Activated CD4-positive, alpha-beta memory T cell treated with anti-CD3 and anti-CD28 coated beads for 36 hours (primary cell): Measurements from ENCODE around the gene NUMA1. TPM values are rescaled to one million over a fixed set of nuclear protein-coding genes. Genes with fewer than 3 reads are reported as not detected.

Experiments
- CTCF ChIA-PET: fragments of 350-600 bp; sonication (Branson Sonifier 250); formaldehyde crosslinking; loops from one replicate; lab custom pipeline; 2021; ENCODE audit warnings: antibody characterized with exemption, inconsistent platforms; lab: Charles Lee
- POLR2A ChIA-PET: fragments of 350-600 bp; sonication (Branson Sonifier 250); formaldehyde crosslinking; loops from one replicate; lab custom pipeline; 2021; ENCODE audit warnings: antibody characterized with exemption; lab: Charles Lee
- DNase-seq: peaks from one replicate; pipeline ENCODE4 v3.0.0-alpha.2; 2020
- H3K27ac Mint-ChIP-seq: one replicate; pipeline ENCODE4 v1.8.0; 2021; ENCODE audit warnings: mixed read lengths
- H3K27me3 Mint-ChIP-seq: one replicate; pipeline ENCODE4 v1.8.0; 2021; ENCODE audit warnings: mixed read lengths
- H3K36me3 Mint-ChIP-seq: one replicate; pipeline ENCODE4 v1.8.0; 2021; ENCODE audit warnings: mixed read lengths
- H3K4me1 Mint-ChIP-seq: one replicate; pipeline ENCODE4 v1.8.0; 2021; ENCODE audit warnings: low read depth, mixed read lengths
- H3K4me3 Mint-ChIP-seq: one replicate; pipeline ENCODE4 v1.8.0; 2021; ENCODE audit warnings: mild to moderate bottlenecking, mixed read lengths
- H3K9me3 Mint-ChIP-seq: one replicate; pipeline ENCODE4 v1.8.0; 2021; ENCODE audit warnings: mixed read lengths
- intact Hi-C: fragments of 100-400 bp; cut with micrococcal nuclease; formaldehyde crosslinking; loops from one replicate; pipeline ENCODE4 v1.15.1; 2023
- total RNA-seq, 2 experiments: library from RNA; stranded (reverse); gene quantifications; one replicate each; pipeline ENCODE4 v1.2.3, GENCODE V29; 2021

Gene NUMA1
- total RNA-seq, 2 experiments from 2014 or later, result 149 to 158 TPM

DNA sequence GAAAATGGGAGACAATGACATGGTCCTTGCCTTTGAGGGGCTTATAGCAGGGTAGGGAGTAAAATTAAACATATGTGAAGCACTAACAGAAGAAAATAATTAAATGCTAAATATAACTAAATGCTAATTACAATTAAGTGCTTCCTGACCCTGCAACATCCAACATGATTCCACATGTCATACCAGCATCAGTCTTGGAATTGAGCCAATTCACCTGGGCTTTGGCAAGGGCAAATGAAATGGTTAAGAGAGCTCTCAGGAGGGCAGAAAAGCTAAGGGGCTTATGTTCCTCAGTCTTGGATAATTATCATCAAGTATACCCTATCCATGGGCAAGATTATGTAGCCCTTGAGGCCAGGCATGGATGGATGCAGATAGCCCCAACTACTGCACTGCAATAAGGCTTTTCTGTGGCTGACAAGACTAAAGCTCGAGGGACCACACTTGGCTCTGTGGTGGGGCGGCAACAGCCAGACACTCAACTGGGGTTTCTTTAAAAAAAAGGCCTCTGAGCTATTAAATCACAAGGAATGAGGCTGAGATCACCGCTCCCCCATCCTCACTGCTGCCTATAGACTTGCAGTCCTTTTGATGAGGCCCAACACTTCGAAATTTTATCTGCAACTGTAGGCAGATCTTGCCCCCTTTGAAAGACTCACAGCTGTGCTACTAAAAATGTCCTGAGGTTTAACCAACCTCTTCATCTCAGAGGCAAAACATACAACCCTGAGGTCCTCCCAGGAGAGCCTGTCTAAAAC is 42.6 kb downstream of the NUMA1 start:
- intact Hi-C loops, result no loop called here
- DNase-seq, result no peak
- Mint-ChIP-seq H3K27ac (no peak overlapping the region), H3K9me3 (no peaks in the 10 kb centered on the region), H3K27me3 (no peaks in the 10 kb centered on the region), H3K36me3 (peaks cover 17% of the 10 kb centered on the region), H3K4me1 (peaks cover 26% of the 10 kb centered on the region), H3K4me3 (no peak overlapping the region)
- ChIA-PET CTCF (interaction anchor here (1.3 to 4.0 kb wide), 6 partner anchors 9 to 397 kb away, joined by 3 to 57 read pairs (median 14); partner anchors contain the start of gene CLPB), POLR2A (no interaction called here)

DNA sequence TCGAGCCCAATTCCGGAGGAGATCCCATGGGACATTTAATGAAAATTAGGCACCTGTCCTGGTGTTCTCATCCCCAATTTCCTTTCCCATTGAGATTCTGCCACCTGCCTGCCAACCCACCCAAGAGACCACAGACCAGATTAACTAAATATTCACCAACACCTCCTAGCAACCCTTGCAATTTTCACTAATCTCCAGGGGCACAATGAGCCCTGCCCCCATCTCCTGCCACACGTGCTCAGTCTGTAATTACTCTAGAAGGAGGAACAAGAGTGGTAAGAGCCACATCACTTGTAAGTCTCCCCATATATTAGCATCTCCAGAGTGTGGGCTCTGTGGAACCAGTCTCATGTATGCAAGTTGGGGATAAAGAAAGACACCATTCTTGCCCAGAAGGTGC is 43.7 kb downstream of the NUMA1 start:
- no peaks in the 10 kb centered on the region for H3K27me3 Mint-ChIP-seq
- no peak for DNase-seq
- H3K4me1 Mint-ChIP-seq, result peaks cover 18% of the 10 kb centered on the region
- ChIA-PET CTCF (interaction anchor here (1.0 to 1.5 kb wide), 3 partner anchors 11 to 107 kb away, joined by 4 to 5 read pairs (median 5); no protein-coding TSS in a partner anchor), POLR2A (no interaction called here)
- intact Hi-C loops, result no loop called here
- H3K36me3 Mint-ChIP-seq, result peaks cover 17% of the 10 kb centered on the region
- H3K4me3 Mint-ChIP-seq, result no peak overlapping the region
- H3K27ac Mint-ChIP-seq, result no peak overlapping the region
- no peaks in the 10 kb centered on the region for H3K9me3 Mint-ChIP-seq

DNA sequence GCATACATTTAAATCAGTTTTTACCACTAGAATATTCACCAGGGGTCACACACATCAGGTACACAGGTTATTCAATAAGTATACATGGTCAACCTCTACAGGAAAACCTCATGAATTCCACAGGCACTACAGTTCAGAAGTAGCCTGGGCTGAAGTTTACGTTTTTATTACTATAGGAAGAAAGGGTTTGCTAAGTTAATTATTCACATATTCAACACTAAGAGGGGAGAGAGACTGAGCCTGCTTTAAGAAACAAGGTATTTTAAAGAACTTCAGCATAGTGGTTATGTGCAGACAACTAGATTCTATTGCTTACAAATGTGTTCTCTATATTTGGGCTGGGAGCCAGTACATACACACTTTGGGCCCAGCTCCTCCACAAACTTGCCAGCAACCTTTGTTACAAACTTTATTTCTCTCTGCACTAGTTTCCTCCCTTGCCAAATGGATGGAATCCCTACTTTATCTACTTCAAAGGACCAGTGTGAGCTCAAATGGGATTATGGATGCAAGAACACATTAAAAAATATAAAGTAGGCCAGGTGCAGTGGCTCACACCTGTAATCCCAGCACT is 49.8 kb downstream of the NUMA1 start:
- POLR2A ChIA-PET, result interaction anchor here (0.6 to 2.3 kb wide), 3 partner anchors 9 to 190 kb away, joined by 3 to 7 read pairs (median 4); no protein-coding TSS in a partner anchor
- H3K27ac Mint-ChIP-seq, result peak overlapping the region; percentile 38
- H3K9me3 Mint-ChIP-seq, result no peaks in the 10 kb centered on the region
- intact Hi-C loops, result no loop called here
- H3K27me3 Mint-ChIP-seq, result no peaks in the 10 kb centered on the region
- DNase-seq, result no peak
- CTCF ChIA-PET, result interaction anchor here (0.6 to 4.3 kb wide), 5 partner anchors 9 to 153 kb away, joined by 3 to 23 read pairs (median 19); no protein-coding TSS in a partner anchor
- peaks cover 16% of the 10 kb centered on the region for H3K36me3 Mint-ChIP-seq
- peaks cover 27% of the 10 kb centered on the region for H3K4me1 Mint-ChIP-seq
- no peak overlapping the region for H3K4me3 Mint-ChIP-seq

DNA sequence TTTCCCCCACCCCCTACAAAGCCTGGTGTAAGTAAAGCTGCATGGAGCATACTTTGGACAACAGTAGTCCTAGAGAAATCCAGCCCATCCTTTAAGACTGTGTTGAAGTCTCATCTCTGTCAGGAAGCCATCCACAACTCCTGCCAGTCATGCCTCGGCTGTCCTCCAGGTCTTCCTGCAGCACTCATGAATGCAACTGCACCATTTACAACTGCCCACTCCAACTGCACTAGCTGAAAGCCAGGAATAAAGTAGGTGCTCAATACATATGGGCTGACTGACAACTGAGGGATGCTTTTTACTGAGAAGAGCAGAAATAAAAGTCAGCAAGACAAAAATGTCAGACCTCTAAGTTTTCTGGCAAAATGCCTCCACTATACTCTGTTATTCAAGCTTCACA is 54.3 kb downstream of the NUMA1 start:
- Mint-ChIP-seq H3K27ac (peak overlapping the region; percentile 30), H3K9me3 (no peaks in the 10 kb centered on the region), H3K36me3 (peaks cover 18% of the 10 kb centered on the region), H3K4me1 (peaks cover 27% of the 10 kb centered on the region), H3K27me3 (no peaks in the 10 kb centered on the region), H3K4me3 (no peak overlapping the region)
- intact Hi-C loops, result no loop called here
- ChIA-PET CTCF (interaction anchor here (0.8 to 11.3 kb wide), 20 partner anchors 7 to 385 kb away, joined by 3 to 179 read pairs (median 13); partner anchors contain the start of gene NUMA1), POLR2A (no interaction called here)
- no peak for DNase-seq

DNA sequence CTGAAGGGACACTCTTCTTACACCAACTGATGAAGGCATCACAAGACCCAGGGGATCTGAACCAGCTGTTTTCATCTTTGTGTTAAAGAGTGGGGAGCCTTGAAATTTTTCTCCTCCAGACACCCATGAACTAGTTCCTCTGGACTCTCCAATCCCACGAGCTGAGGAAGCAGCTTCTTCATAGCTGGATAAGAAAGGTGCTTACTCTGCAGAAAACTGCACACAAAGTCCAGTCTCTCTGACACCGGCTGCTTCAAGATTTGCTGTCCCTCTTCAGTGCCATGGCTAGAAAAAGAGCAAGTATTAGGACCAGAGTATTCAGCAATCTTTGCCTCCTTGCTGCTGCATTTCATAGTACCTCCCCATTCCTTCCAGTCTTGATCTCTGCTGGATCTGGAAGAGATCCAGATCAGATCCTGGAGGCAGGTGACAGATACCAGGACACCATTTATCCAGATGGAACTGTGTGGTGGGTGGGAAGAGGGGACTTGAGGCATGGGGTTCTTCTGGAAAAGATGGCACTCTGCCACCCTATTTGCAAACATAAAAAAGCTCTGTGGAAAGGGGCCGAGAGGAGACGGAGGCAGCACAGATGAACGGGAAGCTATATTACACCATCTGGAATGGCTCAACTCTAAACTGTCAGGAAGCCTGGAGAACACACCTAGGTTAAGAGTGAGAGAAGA is 56.1 kb downstream of the NUMA1 start:
- peak overlapping the region; percentile 2 for H3K27ac Mint-ChIP-seq
- no peaks in the 10 kb centered on the region for H3K9me3 Mint-ChIP-seq
- H3K4me3 Mint-ChIP-seq, result no peak overlapping the region
- no peaks in the 10 kb centered on the region for H3K27me3 Mint-ChIP-seq
- POLR2A ChIA-PET, result interaction anchor here (1.6 kb wide), 1 partner anchor 15 kb away, joined by 5 read pairs; no protein-coding TSS in a partner anchor
- H3K4me1 Mint-ChIP-seq, result peaks cover 24% of the 10 kb centered on the region
- intact Hi-C loops, result no loop called here
- no peak for DNase-seq
- CTCF ChIA-PET, result interaction anchor here (0.6 to 11.3 kb wide), 37 partner anchors 9 to 407 kb away, joined by 3 to 179 read pairs (median 9); partner anchors contain the start of genes ANAPC15 and NUMA1
- peaks cover 30% of the 10 kb centered on the region for H3K36me3 Mint-ChIP-seq

DNA sequence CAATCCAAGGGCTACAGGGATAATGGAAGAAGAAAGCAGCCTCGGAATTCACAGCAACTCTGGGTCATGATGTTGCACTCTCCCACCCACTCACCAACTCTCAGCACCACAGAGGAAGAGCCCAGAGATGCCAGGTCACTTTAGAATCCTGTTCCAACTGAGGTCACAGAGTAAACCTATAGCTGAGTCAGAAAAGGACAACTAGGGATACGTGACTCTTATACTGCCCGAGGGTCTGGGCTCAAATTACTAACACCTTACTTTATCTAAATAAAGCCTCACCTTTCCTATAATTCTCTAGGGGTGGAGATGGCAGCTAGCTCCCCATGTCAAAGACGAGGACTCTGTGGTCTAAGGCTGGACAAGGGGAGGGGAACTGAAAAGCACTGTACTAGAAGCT is 57.0 kb downstream of the NUMA1 start:
- H3K27ac Mint-ChIP-seq, result no peak overlapping the region
- H3K4me3 Mint-ChIP-seq, result no peak overlapping the region
- POLR2A ChIA-PET, result interaction anchor here (1.6 kb wide), 1 partner anchor 16 kb away, joined by 5 read pairs; no protein-coding TSS in a partner anchor
- H3K27me3 Mint-ChIP-seq, result no peaks in the 10 kb centered on the region
- CTCF ChIA-PET, result interaction anchor here (0.6 to 11.3 kb wide), 6 partner anchors 8 to 407 kb away, joined by 3 to 179 read pairs (median 56); no protein-coding TSS in a partner anchor
- H3K36me3 Mint-ChIP-seq, result peaks cover 38% of the 10 kb centered on the region
- intact Hi-C loops, result no loop called here
- H3K9me3 Mint-ChIP-seq, result no peaks in the 10 kb centered on the region
- H3K4me1 Mint-ChIP-seq, result peaks cover 20% of the 10 kb centered on the region
- DNase-seq, result no peak

DNA sequence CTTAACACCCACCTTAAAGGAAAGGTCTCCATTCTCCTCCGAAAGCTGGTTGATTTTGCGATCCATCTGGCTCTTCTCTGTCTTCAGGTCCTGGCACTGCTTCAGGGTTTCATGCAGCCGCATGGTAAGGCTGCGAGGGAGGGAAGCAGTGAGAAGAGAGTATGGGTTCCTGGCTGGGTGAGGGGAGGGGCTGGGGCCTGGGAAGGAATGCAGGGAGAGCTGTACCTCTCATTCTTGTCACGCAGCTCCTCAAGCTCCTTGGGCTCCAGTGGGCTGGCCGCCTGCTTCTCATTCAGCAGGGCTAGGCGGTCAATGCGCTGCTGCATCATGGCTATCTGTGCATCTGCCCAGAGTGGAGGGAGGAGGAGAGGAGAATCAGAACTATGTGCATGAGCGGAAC is 62.2 kb downstream of the NUMA1 start:
- POLR2A ChIA-PET, result no interaction called here
- CTCF ChIA-PET, result interaction anchor here (1.3 to 7.6 kb wide), 2 partner anchors 7 to 39 kb away, joined by 6 to 55 read pairs; no protein-coding TSS in a partner anchor
- Mint-ChIP-seq H3K4me3 (no peak overlapping the region), H3K36me3 (peaks cover 70% of the 10 kb centered on the region), H3K9me3 (no peaks in the 10 kb centered on the region), H3K27ac (no peak overlapping the region), H3K4me1 (no peaks in the 10 kb centered on the region), H3K27me3 (no peaks in the 10 kb centered on the region)
- intact Hi-C loops, result no loop called here
- DNase-seq, result no peak

DNA sequence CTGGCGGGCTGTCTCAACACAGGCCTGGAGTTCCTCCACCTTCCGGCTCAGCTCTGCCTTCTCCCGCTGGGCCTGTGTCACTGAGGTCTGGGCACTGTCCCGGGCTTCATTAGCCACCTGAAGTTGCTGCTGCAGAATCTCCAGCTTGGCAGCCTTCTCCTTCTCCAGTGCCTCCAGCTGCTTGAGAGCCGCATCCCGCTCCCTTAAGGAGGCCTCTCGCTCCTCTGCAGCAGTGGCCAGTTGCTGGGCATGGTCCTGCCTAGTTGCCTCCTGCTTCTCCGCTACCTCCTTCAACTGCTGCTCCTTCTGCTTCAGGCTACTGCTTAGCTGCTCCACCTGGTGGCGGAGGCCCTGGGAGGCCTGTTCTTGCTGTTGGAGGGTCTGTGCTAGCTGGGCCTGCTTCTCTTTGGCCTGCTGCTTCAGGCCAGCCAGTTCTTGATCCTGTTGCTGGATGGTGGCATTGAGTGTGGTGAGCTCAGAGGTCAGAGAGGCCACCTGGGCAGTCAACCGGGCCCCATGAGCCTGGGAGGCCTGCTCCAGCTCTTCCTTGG is 64.8 kb downstream of the NUMA1 start:
- H3K4me1 Mint-ChIP-seq, result no peaks in the 10 kb centered on the region
- no peak overlapping the region for H3K4me3 Mint-ChIP-seq
- no peaks in the 10 kb centered on the region for H3K9me3 Mint-ChIP-seq
- peaks cover 64% of the 10 kb centered on the region for H3K36me3 Mint-ChIP-seq
- peak; percentile 19 for DNase-seq
- POLR2A ChIA-PET, result interaction anchor here (0.8 to 1.5 kb wide), 2 partner anchors 13 to 16 kb away, joined by 3 to 4 read pairs; partner anchors contain the start of gene IL18BP
- CTCF ChIA-PET, result interaction anchor here (0.8 to 7.6 kb wide), 6 partner anchors 10 to 129 kb away, joined by 3 to 55 read pairs (median 4); no protein-coding TSS in a partner anchor
- H3K27me3 Mint-ChIP-seq, result no peaks in the 10 kb centered on the region
- H3K27ac Mint-ChIP-seq, result peak overlapping the region; percentile 18
- intact Hi-C loops, result no loop called here

DNA sequence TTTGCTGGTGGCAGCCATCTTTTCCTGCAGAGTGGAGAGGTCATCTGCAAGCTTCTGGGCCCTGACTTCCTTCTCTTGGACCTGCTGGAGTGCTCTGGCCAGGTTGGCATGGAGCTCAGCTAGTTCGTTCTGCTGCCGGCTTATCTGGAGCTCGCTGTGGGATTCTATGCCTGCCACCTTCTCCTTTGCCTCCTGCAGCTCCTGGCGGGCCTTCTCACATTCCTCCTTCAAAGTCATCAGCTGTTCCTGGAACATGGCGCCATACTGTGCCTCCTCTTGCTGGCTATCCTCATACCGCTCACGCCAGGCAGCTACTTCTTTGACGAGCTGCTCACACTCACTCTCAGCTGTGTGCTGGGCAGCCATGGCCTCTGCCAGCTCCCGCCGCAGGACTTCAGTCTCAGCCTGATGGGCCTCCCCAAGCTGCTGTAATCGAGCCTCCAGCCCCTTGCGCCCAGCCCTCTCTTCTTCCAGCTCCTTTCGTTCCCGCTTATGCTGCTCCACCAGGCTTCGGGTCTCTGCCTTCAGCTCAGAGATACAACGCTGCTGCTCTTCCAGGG is 65.5 kb downstream of the NUMA1 start:
- peak; percentile 6 for DNase-seq
- no peak overlapping the region for H3K27ac Mint-ChIP-seq
- H3K4me3 Mint-ChIP-seq, result no peak overlapping the region
- H3K27me3 Mint-ChIP-seq, result no peaks in the 10 kb centered on the region
- ChIA-PET CTCF (interaction anchor here (1.2 to 7.6 kb wide), 3 partner anchors 11 to 129 kb away, joined by 3 to 55 read pairs (median 12); no protein-coding TSS in a partner anchor), POLR2A (interaction anchor here (0.8 to 1.5 kb wide), 2 partner anchors 13 to 15 kb away, joined by 3 to 4 read pairs; partner anchors contain the start of gene IL18BP)
- no peaks in the 10 kb centered on the region for H3K9me3 Mint-ChIP-seq
- no peaks in the 10 kb centered on the region for H3K4me1 Mint-ChIP-seq
- intact Hi-C loops, result no loop called here
- H3K36me3 Mint-ChIP-seq, result peaks cover 59% of the 10 kb centered on the region

DNA sequence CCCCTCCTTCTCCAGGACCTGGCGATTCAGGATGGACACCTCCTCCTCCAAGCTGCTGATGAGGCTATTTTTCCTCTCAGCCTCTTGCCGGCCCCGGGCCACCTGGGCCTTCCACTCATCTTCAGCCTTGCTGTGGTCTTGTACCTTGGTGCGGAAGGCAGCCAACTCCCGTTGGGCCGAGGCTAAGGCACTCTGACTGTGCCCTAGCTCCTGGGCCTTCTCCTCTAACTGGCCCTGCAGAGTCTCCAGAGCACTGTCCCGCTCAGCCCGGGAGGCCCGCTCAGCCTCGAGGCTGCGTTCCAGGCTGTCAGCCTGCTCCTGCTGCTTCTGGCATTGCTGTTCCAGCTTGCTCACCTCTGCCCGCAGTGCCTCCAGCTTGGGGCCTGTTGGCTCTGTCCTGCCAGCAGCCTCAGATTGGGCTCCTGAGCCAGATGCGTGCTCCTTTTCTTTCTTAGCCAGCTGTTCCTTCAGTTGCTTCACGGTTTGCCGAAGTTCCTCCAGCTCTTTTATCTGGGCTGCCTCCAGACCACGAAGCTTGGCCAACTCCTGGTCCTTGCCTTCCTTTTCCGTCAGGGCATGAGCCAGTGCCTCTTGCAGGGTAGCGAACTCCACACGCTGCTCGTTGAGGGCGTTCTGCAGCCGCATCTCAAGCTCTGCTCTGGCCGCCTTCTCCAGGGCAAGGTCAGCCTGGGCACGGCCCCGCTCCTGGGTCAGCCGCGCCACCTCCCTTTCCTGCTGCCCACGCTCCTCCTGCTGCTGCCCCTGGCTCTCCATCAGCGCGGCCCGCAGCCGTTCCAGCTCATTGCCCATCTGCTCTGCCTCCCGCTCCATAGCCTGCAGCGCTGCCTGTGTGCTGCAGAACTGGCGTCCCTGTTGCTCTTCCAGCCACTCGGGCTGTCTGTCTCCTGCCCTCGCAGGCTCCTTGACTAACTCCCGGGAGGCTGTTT is 66.3 kb downstream of the NUMA1 start:
- Mint-ChIP-seq H3K9me3 (no peaks in the 10 kb centered on the region), H3K4me3 (no peak overlapping the region), H3K27ac (peak overlapping the region; percentile 31), H3K27me3 (no peaks in the 10 kb centered on the region), H3K36me3 (peaks cover 55% of the 10 kb centered on the region), H3K4me1 (no peaks in the 10 kb centered on the region)
- intact Hi-C loops, result no loop called here
- DNase-seq, result no peak
- ChIA-PET CTCF (interaction anchor here (2.6 to 7.6 kb wide), 2 partner anchors 11 to 130 kb away, joined by 12 to 55 read pairs; no protein-coding TSS in a partner anchor), POLR2A (no interaction called here)
